HepG2 (cell line): ENCODE measurements around the gene GDF15. TPM values are rescaled to one million over a fixed set of nuclear protein-coding genes. Genes with fewer than 3 reads are reported as not detected.

Experiments
- CHD2 ChIP-seq: IDR thresholded peaks from 2 replicates; pipeline ENCODE4 v1.6.1; 2011; ENCODE audit warnings: low read depth, low read length, improper control_type of control experiment
- DDIT3 ChIP-seq: sonication (generic); formaldehyde crosslinking; IDR thresholded peaks from 2 replicates; pipeline ENCODE4 v1.4.0; 2020; ENCODE audit warnings: mild to moderate bottlenecking, missing genetic modification reagents
- ETS1 ChIP-seq: sonication (generic); formaldehyde crosslinking; IDR thresholded peaks from 2 replicates; pipeline ENCODE4 v1.4.0; 2020; ENCODE audit warnings: missing genetic modification reagents
- JARID2 ChIP-seq: sonication (generic); formaldehyde crosslinking; IDR thresholded peaks from 2 replicates; pipeline ENCODE4 v1.8.1; 2023; ENCODE audit warnings: missing genetic modification reagents, inconsistent platforms; ENCODE audit not compliant: insufficient replicate concordance
- MEIS2 ChIP-seq: sonication (generic); formaldehyde crosslinking; IDR thresholded peaks from 2 replicates; pipeline ENCODE4 v1.9.0; 2021; ENCODE audit warnings: mild to moderate bottlenecking, missing genetic modification reagents
- NFIB ChIP-seq: sonication (generic); formaldehyde crosslinking; IDR thresholded peaks from 2 replicates; pipeline ENCODE4 v1.9.0; 2021; ENCODE audit warnings: missing genetic modification reagents, mild to moderate bottlenecking, borderline replicate concordance
- NONO ChIP-seq, 2 experiments: fragments of 450-650 bp in 1 of 2; sonication (generic) in 1 of 2; formaldehyde crosslinking in 1 of 2; IDR thresholded peaks in 1 of 2; conservative IDR thresholded peaks in 1 of 2; 2 replicates each; pipeline versions ENCODE4 v1.6.1 to v1.8.0; 2017 to 2022; ENCODE audit warnings: mild to moderate bottlenecking in 1 of 2, missing genetic modification reagents in 1 of 2, moderate library complexity in 1 of 2
- SCMH1 ChIP-seq: sonication (generic); formaldehyde crosslinking; IDR thresholded peaks from 2 replicates; pipeline ENCODE4 v1.9.0; 2021; ENCODE audit warnings: missing genetic modification reagents, mild to moderate bottlenecking, borderline replicate concordance
- SRSF1 ChIP-seq: fragments of 200-400 bp; formaldehyde crosslinking; optimal IDR thresholded peaks from 2 replicates; pipeline ENCODE3; 2017; ENCODE audit warnings: mild to moderate bottlenecking, low read depth, low read length, moderate library complexity
- TRIM24 ChIP-seq: sonication (generic); formaldehyde crosslinking; IDR thresholded peaks from 2 replicates; pipeline ENCODE4 v1.8.0; 2022; ENCODE audit warnings: mild to moderate bottlenecking, missing genetic modification reagents
- YEATS4 ChIP-seq: sonication (generic); formaldehyde crosslinking; IDR thresholded peaks from 2 replicates; pipeline ENCODE4 v1.4.0; 2020; ENCODE audit warnings: missing genetic modification reagents, borderline replicate concordance
- ZNF235 ChIP-seq: sonication (generic); formaldehyde crosslinking; IDR thresholded peaks from 2 replicates; pipeline ENCODE4 v1.8.1; 2023; ENCODE audit warnings: mild to moderate bottlenecking, missing genetic modification reagents, borderline replicate concordance
- ZNF33A ChIP-seq: sonication (generic); formaldehyde crosslinking; IDR thresholded peaks from 2 replicates; pipeline ENCODE4 v1.5.1; 2020; ENCODE audit warnings: missing genetic modification reagents, mild to moderate bottlenecking, moderate library complexity, borderline replicate concordance
- ZNF737 ChIP-seq: sonication (generic); formaldehyde crosslinking; IDR thresholded peaks from 2 replicates; pipeline ENCODE4 v1.5.0; 2020; ENCODE audit warnings: missing genetic modification reagents, mild to moderate bottlenecking, borderline replicate concordance
- polyA plus RNA-seq, 8 experiments: library from polyadenylated mRNA; depleted of rRNA in 3 of 8; stranded (reverse) in 7 of 8; unstranded in 1 of 8; fragments of >200 nt; fragmentation: Illumina TruSeq in 4 of 8; extraction: Trizol in 4 of 8; gene quantifications; 2 replicates each; pipeline versions ENCODE4 v1.2.1 to v1.2.3, GENCODE V29; 2011 to 2016; ENCODE audit warnings: low read depth in 4 of 8, missing spikeins in 1 of 8, mixed read lengths in 1 of 8; ENCODE audit not compliant: insufficient read depth in 1 of 8
- total RNA-seq, 5 experiments: library from RNA; depleted of rRNA; stranded (reverse); fragments of >200 nt; fragmentation: Illumina TruSeq; extraction: Trizol; gene quantifications; 2 replicates each; pipeline ENCODE4 v1.2.3, GENCODE V29; 2016; ENCODE audit warnings: low read depth in 1 of 5
- TF ChIP-seq, protein P1 (sequence below): sonication (generic); formaldehyde crosslinking; IDR thresholded peaks from 2 replicates; pipeline ENCODE4 v1.5.1; 2020; ENCODE audit warnings: missing genetic modification reagents, mild to moderate bottlenecking, borderline replicate concordance
- TF ChIP-seq, protein P2 (sequence below): sonication (generic); formaldehyde crosslinking; IDR thresholded peaks from 2 replicates; pipeline ENCODE4 v1.4.0; 2020; ENCODE audit warnings: mild to moderate bottlenecking, missing genetic modification reagents
- TF ChIP-seq, protein P3 (sequence below): sonication (generic); formaldehyde crosslinking; IDR thresholded peaks from 2 replicates; pipeline ENCODE4 v1.8.1; 2023; ENCODE audit warnings: mild to moderate bottlenecking, moderate library complexity, missing genetic modification reagents
- TF ChIP-seq, protein P4 (sequence below): sonication (generic); formaldehyde crosslinking; IDR thresholded peaks from 2 replicates; pipeline ENCODE4 v1.4.0; 2020; ENCODE audit warnings: missing genetic modification reagents, borderline replicate concordance

Gene GDF15
- total and polyA plus RNA-seq, 2 of the 13 experiments (the other 11 are each of a cell fraction or from before 2014, with no cell fraction given) = 146 to 422 TPM

GRCh38 chr19:18385675-18386542 lies at the start of gene GDF15 (continued):
- TF ChIP-seq ZNF33A (CRISPR knock-in tag) = peak; percentile 86; the same call in 1 of the 2 replicates
- no peak for TF ChIP-seq JARID2 (CRISPR knock-in tag)
- no peak for TF ChIP-seq TRIM24 (CRISPR knock-in tag)
- no peak for TF ChIP-seq SCMH1 (CRISPR knock-in tag)
- TF ChIP-seq, protein P1, sequence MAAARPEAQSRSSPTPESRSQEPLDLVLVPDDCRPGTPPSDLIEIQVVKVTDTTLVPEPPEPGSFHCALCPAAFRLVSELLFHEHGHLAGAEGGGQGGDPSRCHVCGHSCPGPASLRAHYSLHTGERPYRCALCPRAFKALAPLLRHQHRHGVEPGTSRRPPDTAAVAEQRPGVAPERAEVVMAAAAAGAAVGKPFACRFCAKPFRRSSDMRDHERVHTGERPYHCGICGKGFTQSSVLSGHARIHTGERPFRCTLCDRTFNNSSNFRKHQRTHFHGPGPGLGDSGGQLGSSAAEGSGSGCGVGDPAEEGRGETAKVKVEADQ (CRISPR knock-in tag) = no peak
- TF ChIP-seq YEATS4 (CRISPR knock-in tag) = peak; percentile 79; the same call in 1 of the 2 replicates
- TF ChIP-seq CHD2 = peak; percentile 51; the same call in 1 of the 2 replicates
- peak; percentile 15; the same call in 1 of the 2 replicates for TF ChIP-seq ZNF737 (CRISPR knock-in tag)
- TF ChIP-seq, protein P2, sequence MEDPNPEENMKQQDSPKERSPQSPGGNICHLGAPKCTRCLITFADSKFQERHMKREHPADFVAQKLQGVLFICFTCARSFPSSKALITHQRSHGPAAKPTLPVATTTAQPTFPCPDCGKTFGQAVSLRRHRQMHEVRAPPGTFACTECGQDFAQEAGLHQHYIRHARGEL = 0 out of 2 replicates have a peak, but pooled peaks have one; percentile 1
- TF ChIP-seq DDIT3 (CRISPR knock-in tag) = no peak; the same call in 1 of the 2 replicates
- TF ChIP-seq, protein P3, sequence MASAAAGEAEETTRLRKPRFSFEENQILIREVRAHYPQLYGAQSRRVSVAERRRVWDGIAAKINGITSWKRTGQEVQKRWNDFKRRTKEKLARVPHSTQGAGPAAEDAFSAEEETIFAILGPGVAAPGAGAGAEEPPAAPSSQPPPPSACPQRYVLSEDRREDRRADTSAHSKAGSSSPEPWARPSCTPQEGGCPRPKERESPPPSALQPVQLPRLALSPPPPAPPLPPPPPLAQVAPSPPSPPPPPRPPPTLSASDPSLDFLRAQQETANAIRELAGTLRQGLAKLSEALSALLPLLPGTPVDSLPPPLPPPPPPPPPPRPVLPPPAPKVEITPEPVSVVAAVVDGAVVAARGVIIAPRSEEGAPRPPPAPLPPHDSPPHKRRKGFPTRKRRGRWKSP (CRISPR knock-in tag) = peak; percentile 90
- peak; percentile 93; the same call in 1 of the 2 replicates for TF ChIP-seq ETS1
- no peak; the same call in 1 of the 2 replicates for TF ChIP-seq ZNF235 (CRISPR knock-in tag)
- peak; percentile 92; the same call in 1 of the 2 replicates for TF ChIP-seq MEIS2 (CRISPR knock-in tag)
- TF ChIP-seq NFIB = no peak
- TF ChIP-seq SRSF1 = peak; percentile 86
- TF ChIP-seq NONO (IDR thresholded peaks at IDR 0.05) = no peak
- TF ChIP-seq NONO (CRISPR knock-in tag; conservative IDR thresholded peaks at IDR 0.05) = peak; percentile 99
- TF ChIP-seq, protein P4, sequence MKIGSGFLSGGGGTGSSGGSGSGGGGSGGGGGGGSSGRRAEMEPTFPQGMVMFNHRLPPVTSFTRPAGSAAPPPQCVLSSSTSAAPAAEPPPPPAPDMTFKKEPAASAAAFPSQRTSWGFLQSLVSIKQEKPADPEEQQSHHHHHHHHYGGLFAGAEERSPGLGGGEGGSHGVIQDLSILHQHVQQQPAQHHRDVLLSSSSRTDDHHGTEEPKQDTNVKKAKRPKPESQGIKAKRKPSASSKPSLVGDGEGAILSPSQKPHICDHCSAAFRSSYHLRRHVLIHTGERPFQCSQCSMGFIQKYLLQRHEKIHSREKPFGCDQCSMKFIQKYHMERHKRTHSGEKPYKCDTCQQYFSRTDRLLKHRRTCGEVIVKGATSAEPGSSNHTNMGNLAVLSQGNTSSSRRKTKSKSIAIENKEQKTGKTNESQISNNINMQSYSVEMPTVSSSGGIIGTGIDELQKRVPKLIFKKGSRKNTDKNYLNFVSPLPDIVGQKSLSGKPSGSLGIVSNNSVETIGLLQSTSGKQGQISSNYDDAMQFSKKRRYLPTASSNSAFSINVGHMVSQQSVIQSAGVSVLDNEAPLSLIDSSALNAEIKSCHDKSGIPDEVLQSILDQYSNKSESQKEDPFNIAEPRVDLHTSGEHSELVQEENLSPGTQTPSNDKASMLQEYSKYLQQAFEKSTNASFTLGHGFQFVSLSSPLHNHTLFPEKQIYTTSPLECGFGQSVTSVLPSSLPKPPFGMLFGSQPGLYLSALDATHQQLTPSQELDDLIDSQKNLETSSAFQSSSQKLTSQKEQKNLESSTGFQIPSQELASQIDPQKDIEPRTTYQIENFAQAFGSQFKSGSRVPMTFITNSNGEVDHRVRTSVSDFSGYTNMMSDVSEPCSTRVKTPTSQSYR (CRISPR knock-in tag) = peak; percentile 37; the same call in 1 of the 2 replicates
